IgD-negative memory B cell (primary cell): ENCODE data around the gene ERVK3-1. TPM values are rescaled to one million over a fixed set of nuclear protein-coding genes. Genes with fewer than 3 reads are reported as not detected.

ENCODE experiments used
- H3K27ac Mint-ChIP-seq, 3 donors: one replicate each; pipeline ENCODE4 v1.8.0; 2020 to 2022; ENCODE audit warnings: mild to moderate bottlenecking in 3 of 3, mixed read lengths in 3 of 3, moderate library complexity in 1 of 3
- H3K27me3 Mint-ChIP-seq: one replicate; pipeline ENCODE4 v1.8.0; 2021; ENCODE audit warnings: mixed read lengths
- H3K36me3 Mint-ChIP-seq: one replicate; pipeline ENCODE4 v1.8.0; 2020; ENCODE audit warnings: mild to moderate bottlenecking, mixed read lengths
- H3K4me1 Mint-ChIP-seq, 3 donors: one replicate each; pipeline ENCODE4 v1.8.0; 2020 to 2022; ENCODE audit warnings: mixed read lengths in 3 of 3, mild to moderate bottlenecking in 1 of 3
- H3K4me3 Mint-ChIP-seq, 4 donors: one replicate each; pipeline ENCODE4 v1.8.0; 2020 to 2022; ENCODE audit warnings: mild to moderate bottlenecking in 4 of 4, mixed read lengths in 4 of 4, moderate library complexity in 3 of 4
- H3K9me3 Mint-ChIP-seq, 3 donors: one replicate each; pipeline ENCODE4 v1.8.0; 2020 to 2021; ENCODE audit warnings: mixed read lengths in 3 of 3, mild to moderate bottlenecking in 1 of 3
- polyA plus RNA-seq: library from polyadenylated mRNA; unstranded; fragments of 300-500 nt; fragmentation: Illumina TruSeq; gene quantifications from one replicate; pipeline ENCODE4 v1.2.3, GENCODE V29; 2021

The ERVK3-1 gene
- polyA plus RNA-seq, 1 donor from 2014 or later, result 76.1 TPM

- H3K4me3 Mint-ChIP-seq, result no peak overlapping the region
- no peaks in the 10 kb centered on the region for H3K27me3 Mint-ChIP-seq
- H3K9me3 Mint-ChIP-seq, result peaks cover 0 to 2% (median 0%) of the 10 kb centered on the region in 3 donors
- H3K4me1 Mint-ChIP-seq, result peaks cover 0 to 2% (median 0%) of the 10 kb centered on the region in 3 donors
- no peak overlapping the region for H3K27ac Mint-ChIP-seq
- peaks cover 11% of the 10 kb centered on the region for H3K36me3 Mint-ChIP-seq
These were observed 14.1 kb downstream of the ERVK3-1 start for GRCh38 chr19:58319241-58319640.

GRCh38 chr19:58325311-58326022 is 20.3 kb downstream of the ERVK3-1 start:
- no peaks in the 10 kb centered on the region for H3K27me3 Mint-ChIP-seq
- H3K27ac Mint-ChIP-seq, result no peak overlapping the region
- peaks cover 0 to 7% (median 7%) of the 10 kb centered on the region in 3 donors for H3K4me1 Mint-ChIP-seq
- no peak overlapping the region for H3K4me3 Mint-ChIP-seq
- peaks cover 4% of the 10 kb centered on the region for H3K36me3 Mint-ChIP-seq
- H3K9me3 Mint-ChIP-seq, result peaks cover 0 to 2% (median 0%) of the 10 kb centered on the region in 3 donors

GRCh38 chr19:58326501-58326913 is 21.3 kb downstream of the ERVK3-1 start:
- H3K36me3 Mint-ChIP-seq, result peaks cover 5% of the 10 kb centered on the region
- peaks cover 0 to 9% (median 7%) of the 10 kb centered on the region in 3 donors for H3K4me1 Mint-ChIP-seq
- H3K27ac Mint-ChIP-seq, result no peak overlapping the region
- no peaks in the 10 kb centered on the region for H3K27me3 Mint-ChIP-seq
- peaks cover 0 to 2% (median 0%) of the 10 kb centered on the region in 3 donors for H3K9me3 Mint-ChIP-seq
- no peak overlapping the region for H3K4me3 Mint-ChIP-seq

GRCh38 chr19:58326914-58327726 is 21.9 kb downstream of the ERVK3-1 start, which contains the start of gene ZSCAN22:
TSS of gene ZSCAN22 (plus strand) at chr19:58326994. CDS start at chr19:58334803, 7,809 bp downstream.
- Mint-ChIP-seq H3K27ac (no peak within 1 kb of the TSS), H3K36me3 (peaks cover 5% of the 10 kb centered on the region), H3K9me3 (peaks cover 0 to 1% (median 0%) of the 10 kb centered on the region in 3 donors), H3K4me1 (peaks cover 0 to 9% (median 7%) of the 10 kb centered on the region in 3 donors), H3K27me3 (no peaks in the 10 kb centered on the region), H3K4me3 (no peak within 1 kb of the TSS)

- no peak overlapping the region for H3K27ac Mint-ChIP-seq
- H3K36me3 Mint-ChIP-seq, result peaks cover 9% of the 10 kb centered on the region
- peak overlapping the region in 1 of 4 donors; percentile 54 for H3K4me3 Mint-ChIP-seq
- H3K27me3 Mint-ChIP-seq, result no peaks in the 10 kb centered on the region
- H3K4me1 Mint-ChIP-seq, result peaks cover 0 to 9% (median 8%) of the 10 kb centered on the region in 3 donors
- H3K9me3 Mint-ChIP-seq, result no peaks in the 10 kb centered on the region
These were observed 23.8 kb downstream of the ERVK3-1 start for GRCh38 chr19:58328999-58329398.

- no peak overlapping the region for H3K4me3 Mint-ChIP-seq
- H3K9me3 Mint-ChIP-seq, result no peaks in the 10 kb centered on the region
- no peaks in the 10 kb centered on the region for H3K27me3 Mint-ChIP-seq
- peaks cover 0 to 9% (median 8%) of the 10 kb centered on the region in 3 donors for H3K4me1 Mint-ChIP-seq
- no peak overlapping the region for H3K27ac Mint-ChIP-seq
- peaks cover 12% of the 10 kb centered on the region for H3K36me3 Mint-ChIP-seq
These were observed 25.3 kb downstream of the ERVK3-1 start for GRCh38 chr19:58330458-58330857.

GRCh38 chr19:58332697-58333096 is 27.5 kb downstream of the ERVK3-1 start:
- no peak overlapping the region for H3K4me3 Mint-ChIP-seq
- no peak overlapping the region for H3K27ac Mint-ChIP-seq

GRCh38 chr19:58334691-58335249 is 29.6 kb downstream of the ERVK3-1 start:
- Mint-ChIP-seq H3K27ac (peak overlapping the region in 1 of 3 donors; percentile 45), H3K36me3 (peaks cover 22% of the 10 kb centered on the region), H3K4me3 (no peak overlapping the region), H3K9me3 (peaks cover 0 to 1% (median 0%) of the 10 kb centered on the region in 3 donors), H3K27me3 (no peaks in the 10 kb centered on the region), H3K4me1 (peaks cover 0 to 5% (median 3%) of the 10 kb centered on the region in 3 donors)

More at GRCh38 chr19:58332697-58333096, 27.5 kb downstream of the ERVK3-1 start:
- Mint-ChIP-seq H3K27me3 (no peaks in the 10 kb centered on the region), H3K4me1 (peaks cover 0 to 9% (median 8%) of the 10 kb centered on the region in 3 donors), H3K9me3 (no peaks in the 10 kb centered on the region), H3K36me3 (peaks cover 14% of the 10 kb centered on the region)

- Mint-ChIP-seq H3K4me3 (no peak overlapping the region), H3K27ac (no peak overlapping the region)
These were observed 30.5 kb downstream of the ERVK3-1 start for GRCh38 chr19:58335630-58336029.

GRCh38 chr19:58336216-58336615 is 31.0 kb downstream of the ERVK3-1 start:
- H3K27me3 Mint-ChIP-seq, result no peaks in the 10 kb centered on the region
- H3K36me3 Mint-ChIP-seq, result peaks cover 26% of the 10 kb centered on the region
- H3K4me3 Mint-ChIP-seq, result peak overlapping the region in 1 of 4 donors; percentile 78
- peaks cover 0 to 2% (median 0%) of the 10 kb centered on the region in 3 donors for H3K9me3 Mint-ChIP-seq
- H3K4me1 Mint-ChIP-seq, result peaks cover 0 to 5% (median 2%) of the 10 kb centered on the region in 3 donors
- no peak overlapping the region for H3K27ac Mint-ChIP-seq

More at GRCh38 chr19:58335630-58336029, 30.5 kb downstream of the ERVK3-1 start:
- peaks cover 0 to 2% (median 0%) of the 10 kb centered on the region in 3 donors for H3K9me3 Mint-ChIP-seq
- no peaks in the 10 kb centered on the region for H3K27me3 Mint-ChIP-seq
- peaks cover 0 to 4% (median 2%) of the 10 kb centered on the region in 3 donors for H3K4me1 Mint-ChIP-seq
- H3K36me3 Mint-ChIP-seq, result peaks cover 24% of the 10 kb centered on the region

- Mint-ChIP-seq H3K36me3 (peaks cover 29% of the 10 kb centered on the region), H3K27ac (peak overlapping the region in 1 of 3 donors; percentile 23), H3K4me1 (peaks cover 0 to 5% (median 2%) of the 10 kb centered on the region in 3 donors), H3K27me3 (no peaks in the 10 kb centered on the region), H3K9me3 (peaks cover 0 to 2% (median 0%) of the 10 kb centered on the region in 3 donors), H3K4me3 (no peak overlapping the region)
These were observed 31.6 kb downstream of the ERVK3-1 start for GRCh38 chr19:58336820-58337219.

GRCh38 chr19:58338336-58338735 is 33.2 kb downstream of the ERVK3-1 start:
- no peaks in the 10 kb centered on the region for H3K27me3 Mint-ChIP-seq
- peak overlapping the region in 1 of 3 donors; percentile 57 for H3K27ac Mint-ChIP-seq
- H3K4me3 Mint-ChIP-seq, result no peak overlapping the region
- H3K9me3 Mint-ChIP-seq, result peaks cover 0 to 2% (median 0%) of the 10 kb centered on the region in 3 donors
- peaks cover 2 to 4% (median 2%) of the 10 kb centered on the region in 3 donors for H3K4me1 Mint-ChIP-seq
- peaks cover 23% of the 10 kb centered on the region for H3K36me3 Mint-ChIP-seq

- Mint-ChIP-seq H3K4me1 (peaks cover 2 to 4% (median 2%) of the 10 kb centered on the region in 3 donors), H3K4me3 (no peak overlapping the region), H3K27ac (no peak overlapping the region), H3K27me3 (no peaks in the 10 kb centered on the region), H3K36me3 (peaks cover 23% of the 10 kb centered on the region), H3K9me3 (peaks cover 0 to 2% (median 0%) of the 10 kb centered on the region in 3 donors)
These were observed 33.8 kb downstream of the ERVK3-1 start for GRCh38 chr19:58338825-58339558.

- Mint-ChIP-seq H3K9me3 (peaks cover 0 to 2% (median 0%) of the 10 kb centered on the region in 3 donors), H3K27ac (peak overlapping the region in 1 of 3 donors; percentile 69), H3K36me3 (peaks cover 10% of the 10 kb centered on the region), H3K27me3 (no peaks in the 10 kb centered on the region), H3K4me1 (peaks cover 13 to 22% (median 19%) of the 10 kb centered on the region in 3 donors), H3K4me3 (peak overlapping the region in 3 of 4 donors; percentile 65 to 89 (median 82))
These were observed 40.4 kb downstream of the ERVK3-1 start for GRCh38 chr19:58345558-58345957.
